Activated gamma-delta T cell treated with anti-CD3 and anti-CD28 coated beads, Interleukin-2, amount 50 U/mL, for 16 hours (primary cell): ENCODE data around the gene CXCL1.

ENCODE experiments used
- DNase-seq: peaks from one replicate; pipeline ENCODE4 v3.0.0-alpha.2; 2020; ENCODE audit warnings: low read depth

CXCL1 gene

GRCh38 chr4:73869130-73870055 is at the start of gene CXCL1:
Gene CXCL1, plus strand, starts transcription at chr4:73869393. Its CDS starts 78 bp downstream, at chr4:73869471.
- no peak for DNase-seq

GRCh38 chr4:73821325-73821724 is 47.9 kb upstream of the CXCL1 start:
- no peak for DNase-seq

DNA sequence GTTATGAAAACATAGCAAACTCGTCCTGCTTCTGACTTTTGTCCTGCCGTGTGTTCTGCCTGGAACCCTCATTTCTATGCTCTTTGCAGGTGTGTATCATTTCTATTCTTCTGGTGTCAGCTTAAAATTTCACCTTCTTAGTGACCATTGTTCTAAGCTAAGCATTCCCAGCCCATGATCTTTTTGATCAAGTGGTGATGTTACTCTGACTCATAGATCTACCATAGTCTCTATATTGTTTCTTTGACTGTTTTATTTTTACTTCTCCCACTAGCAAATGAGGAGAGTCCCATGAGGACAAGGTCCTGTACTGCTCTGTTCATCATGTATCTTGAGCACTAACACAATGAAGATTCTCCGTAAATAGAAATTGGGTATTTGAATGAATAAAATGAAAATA is 46.8 kb upstream of the CXCL1 start:
- no peak for DNase-seq

- DNase-seq: no peak
These were observed 46.2 kb upstream of the CXCL1 start for GRCh38 chr4:73822812-73823504.

- no peak for DNase-seq
These were observed 45.4 kb upstream of the CXCL1 start for GRCh38 chr4:73823760-73824159.

DNA sequence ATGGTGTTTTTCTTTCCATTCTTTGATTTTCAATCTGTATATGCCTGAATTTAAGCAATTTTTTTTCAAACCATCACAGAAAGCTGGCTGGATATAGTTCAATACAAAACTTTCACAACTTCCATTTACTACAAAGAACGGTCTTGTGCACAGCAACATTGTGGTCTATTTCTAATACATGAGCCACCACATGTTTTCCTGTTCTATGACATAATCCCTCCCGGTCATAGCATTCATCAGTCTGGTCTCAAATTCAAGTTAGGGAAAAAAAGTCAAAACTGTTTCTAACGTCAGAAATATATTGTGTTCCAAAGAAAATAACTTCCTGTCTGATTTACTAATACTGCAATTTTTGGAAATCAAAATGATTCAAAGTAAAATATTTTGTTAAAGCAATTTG is 40.2 kb upstream of the CXCL1 start:
- DNase-seq: no peak

GRCh38 chr4:73831569-73831968 is 37.6 kb upstream of the CXCL1 start:
- no peak for DNase-seq

DNA sequence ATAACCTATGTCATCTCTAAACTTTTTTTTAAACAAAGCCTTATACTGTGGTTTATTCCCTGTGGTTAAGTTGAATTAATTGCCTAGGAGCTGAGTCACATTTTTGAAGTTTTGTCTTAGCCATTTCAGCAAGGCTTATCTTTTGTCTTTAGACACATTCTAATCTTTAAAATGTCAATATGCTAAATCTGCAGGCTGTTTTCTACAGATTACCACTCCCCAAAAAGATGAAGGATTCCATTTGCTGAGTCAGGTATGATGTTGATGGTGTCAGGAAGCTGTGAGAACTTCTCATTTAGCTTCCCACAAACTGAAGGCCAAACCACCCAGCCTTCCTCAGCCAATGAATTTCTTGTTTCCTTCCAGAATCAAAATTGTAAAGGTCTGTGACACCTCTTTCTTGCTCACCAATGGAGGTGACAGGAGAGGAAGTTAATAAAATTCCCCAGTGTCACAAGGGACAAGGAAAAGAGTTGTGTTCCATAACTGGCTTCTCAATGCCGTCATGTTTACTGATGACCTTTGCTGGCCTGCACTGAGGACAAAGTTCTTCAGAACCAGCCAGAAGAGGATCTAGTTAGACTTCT is 36.4 kb upstream of the CXCL1 start:
- no peak for DNase-seq

GRCh38 chr4:73836373-73837279 is 32.6 kb upstream of the CXCL1 start, which contains the start of gene CXCL6:
Gene CXCL6, plus strand, starts transcription at chr4:73836678. Its CDS starts 73 bp downstream, at chr4:73836751.
- no peak for DNase-seq

GRCh38 chr4:73839071-73839470 is 30.1 kb upstream of the CXCL1 start:
- no peak for DNase-seq

DNA sequence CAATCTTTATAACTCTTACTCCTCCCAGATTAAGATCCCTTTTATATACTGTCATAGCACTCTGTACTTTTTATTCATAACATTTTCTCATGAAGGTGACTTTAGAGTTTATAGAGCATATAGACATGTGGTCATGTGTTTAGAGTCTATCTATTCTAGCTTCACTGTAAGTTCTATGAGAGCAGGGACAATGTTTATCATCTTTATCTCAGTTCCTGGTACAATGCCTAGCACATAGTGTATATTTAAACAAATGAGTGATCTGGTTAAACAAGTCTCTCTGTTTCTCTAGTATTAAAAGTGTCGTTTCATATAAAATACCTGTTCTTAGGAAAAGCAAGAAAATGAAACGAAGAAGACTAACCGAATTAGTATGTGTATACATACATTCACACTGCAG is 29.5 kb upstream of the CXCL1 start:
- DNase-seq: no peak

- no peak for DNase-seq
These were observed 27.8 kb upstream of the CXCL1 start for GRCh38 chr4:73841243-73841925.

DNA sequence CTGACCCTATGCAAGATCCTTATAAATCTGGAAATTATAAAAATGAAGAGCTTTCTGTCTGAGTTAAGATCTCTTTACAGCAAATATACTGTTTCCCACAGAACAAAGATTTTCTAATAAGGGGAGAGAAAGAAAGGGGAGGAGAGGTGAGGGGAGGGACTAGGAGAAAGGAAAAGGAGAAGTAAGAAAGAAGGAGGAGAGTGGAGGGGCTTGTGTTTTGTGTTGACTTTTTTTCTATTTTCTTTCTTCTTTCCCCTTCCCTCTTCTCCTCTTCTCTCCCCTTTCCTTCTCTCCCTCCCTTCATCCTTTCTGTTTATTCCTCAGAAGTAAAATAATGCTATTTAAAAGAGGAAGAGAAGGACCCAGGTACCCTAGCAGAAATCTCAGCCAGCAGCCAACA is 26.5 kb upstream of the CXCL1 start:
- no peak for DNase-seq

DNA sequence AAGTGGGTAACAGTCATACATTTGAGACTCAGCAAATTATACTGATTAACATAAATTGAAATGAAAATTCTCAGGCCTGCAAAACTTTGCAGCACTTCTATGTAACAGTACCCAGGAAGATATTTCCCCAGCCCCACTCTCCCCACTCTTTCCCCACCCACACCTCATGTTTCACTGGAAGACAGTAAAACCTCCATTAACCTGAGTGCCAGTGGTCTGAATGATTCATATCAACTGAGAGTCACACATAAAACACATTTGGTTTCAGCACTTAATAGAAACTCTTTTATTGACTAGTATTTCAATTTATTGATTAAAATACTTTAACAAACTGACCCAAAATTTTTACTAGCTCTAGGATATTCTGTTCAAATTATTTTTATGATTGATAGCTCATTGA is 25.8 kb upstream of the CXCL1 start:
- no peak for DNase-seq

GRCh38 chr4:73844345-73844744 is 24.8 kb upstream of the CXCL1 start:
- DNase-seq: no peak

DNA sequence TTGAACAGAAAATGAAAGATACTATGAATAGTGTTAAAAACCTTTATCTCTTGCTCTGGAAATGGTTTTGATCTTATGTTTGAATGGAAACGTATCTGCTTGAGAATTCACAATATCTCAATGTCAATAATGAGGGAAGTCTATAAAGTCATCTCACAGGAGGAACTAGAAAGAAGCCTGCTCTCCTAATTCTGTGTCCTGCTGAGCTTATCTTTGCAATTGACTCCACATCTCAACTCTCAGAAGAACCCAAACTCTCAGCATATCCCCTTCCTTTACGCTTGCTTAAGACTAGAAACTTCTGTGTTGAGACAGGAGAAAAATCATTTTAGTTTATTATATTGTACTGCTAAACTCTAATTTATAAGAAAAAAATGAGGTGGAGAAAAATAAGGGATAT is 24.4 kb upstream of the CXCL1 start:
- no peak for DNase-seq

GRCh38 chr4:73847526-73848182 is 21.5 kb upstream of the CXCL1 start:
- no peak for DNase-seq

DNA sequence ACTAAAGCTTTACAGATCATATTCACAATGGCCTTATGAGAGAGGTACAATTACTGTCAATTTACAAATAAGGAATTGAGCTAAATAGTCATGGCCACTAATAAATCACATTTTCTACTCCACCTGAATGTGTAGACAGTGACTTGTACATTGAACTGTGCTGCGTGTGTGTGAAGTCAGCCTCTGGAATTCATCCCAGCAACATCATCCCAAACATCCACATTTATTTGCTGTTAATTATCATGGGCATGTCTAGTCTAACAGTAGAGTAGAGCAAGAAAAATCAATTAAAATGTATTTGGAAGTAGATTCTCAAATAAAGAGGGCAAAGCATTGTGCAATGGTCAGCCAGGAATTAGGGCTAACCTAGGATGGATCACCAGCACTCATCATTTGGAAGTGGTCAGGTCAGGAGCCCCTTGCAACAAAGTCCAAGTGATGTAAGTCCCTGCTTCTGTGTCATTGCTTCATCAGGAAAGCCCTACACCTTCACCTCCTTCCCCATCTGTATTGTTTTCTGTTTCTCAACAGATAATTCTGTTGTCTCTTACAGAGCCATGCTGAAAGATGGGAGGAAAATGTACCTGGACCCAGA is 20.9 kb upstream of the CXCL1 start:
- DNase-seq: no peak

- no peak for DNase-seq
These were observed 18.8 kb upstream of the CXCL1 start for GRCh38 chr4:73850261-73850970.

DNA sequence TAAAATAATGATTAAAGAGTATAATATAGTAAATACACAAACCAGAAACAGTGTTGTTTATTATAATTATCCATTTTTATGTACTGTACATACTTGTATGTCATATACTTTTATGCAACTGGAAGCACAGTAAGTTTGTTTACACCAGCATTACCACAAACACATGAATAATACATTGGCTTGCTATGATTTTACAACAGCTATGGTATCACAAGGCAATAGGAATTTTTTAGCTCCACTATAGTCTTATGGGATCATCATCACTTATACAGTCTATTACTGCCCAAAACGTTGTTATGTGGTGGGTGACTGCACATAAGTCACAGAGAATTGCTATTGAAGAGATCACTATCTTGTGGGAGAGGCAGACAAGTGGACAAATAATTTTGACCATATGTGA is 17.9 kb upstream of the CXCL1 start:
- DNase-seq: no peak
